A549 (cell line): Measurements from ENCODE around the gene SORD. TPM values are rescaled to one million over a fixed set of nuclear protein-coding genes. Genes with fewer than 3 reads are reported as not detected.
"Not testable (repeated sequence)": the region's sequence is repeated elsewhere in the genome, so short reads cannot be mapped to it uniquely, and the experiment has no call there.

Experiments
- ATAC-seq, 2 experiments: fragments of 200-7000 bp in 1 of 2; fragments of >200 bp in 1 of 2; cut with Nextera tagmentation in 1 of 2; cut with Tn5 transposase in 1 of 2; 3 replicates each; pipeline versions ENCODE4 v1.8.0 to v1.9.1; 2018 to 2020; ENCODE audit warnings: mild to moderate bottlenecking in 1 of 2, moderate library complexity in 1 of 2
- CTCF ChIA-PET: fragments of 300-600 bp; sonication (Branson Sonifier 250); formaldehyde crosslinking; extraction: SDS; loops from one replicate; lab custom pipeline; 2021; ENCODE audit warnings: antibody characterized with exemption, inconsistent platforms; lab: Yijun Ruan, JAX
- POLR2A ChIA-PET: fragments of 350-600 bp; formaldehyde crosslinking; extraction: SDS; loops from one replicate; lab custom pipeline; 2021; ENCODE audit warnings: antibody characterized with exemption, inconsistent platforms; lab: Yijun Ruan, JAX
- DNase-seq, 2 experiments: peaks; one replicate each; pipeline versions ENCODE4 v3.0.0 to v3.0.0-alpha.2; 2011 to 2016; ENCODE audit warnings: low read depth in 1 of 2, low spot score in 1 of 2
- FAIRE-seq: peaks from 2 replicates; lab custom pipeline; 2011; peaks lifted over from hg19 to GRCh38; lab: Jason Lieb, UNC
- H3K27ac ChIP-seq, 2 experiments: fragments of >200 bp; sonication (Bioruptor Twin); formaldehyde crosslinking; 3 replicates each; pipeline ENCODE4 v1.5.1; 2016 to 2017
- H3K4me1 ChIP-seq: fragments of >200 bp; sonication (Bioruptor Twin); formaldehyde crosslinking; 3 replicates; pipeline ENCODE4 v1.6.1; 2016
- H3K4me2 ChIP-seq: fragments of >200 bp; sonication (Bioruptor Twin); formaldehyde crosslinking; 3 replicates; pipeline ENCODE4 v1.6.1; 2016
- H3K4me3 ChIP-seq: fragments of >200 bp; sonication (Bioruptor Twin); formaldehyde crosslinking; 3 replicates; pipeline ENCODE4 v1.5.1; 2016
- H3K9me3 ChIP-seq: fragments of >200 bp; sonication (Bioruptor Twin); formaldehyde crosslinking; 3 replicates; pipeline ENCODE4 v1.6.1; 2016
- CBX2 ChIP-seq: fragments of 200-600 bp; sonication (generic); IDR thresholded peaks from 2 replicates; pipeline ENCODE4 v1.6.1; 2016; ENCODE audit warnings: low read depth, mild to moderate bottlenecking, borderline replicate concordance
- CHD4 ChIP-seq: fragments of 200-600 bp; sonication (generic); IDR thresholded peaks from 2 replicates; pipeline ENCODE4 v1.6.1; 2016; ENCODE audit warnings: antibody characterized with exemption, mild to moderate bottlenecking, borderline replicate concordance
- E2F6 ChIP-seq: IDR thresholded peaks from 2 replicates; pipeline ENCODE4 v1.6.1; 2012; ENCODE audit warnings: low read depth, borderline replicate concordance
- FOXS1 ChIP-seq: fragments of 250-450 bp; sonication (Bioruptor Pico); IDR thresholded peaks from 2 replicates; pipeline ENCODE4 v1.5.0; 2020; ENCODE audit warnings: mild to moderate bottlenecking, moderate library complexity
- GATA3 ChIP-seq: IDR thresholded peaks from 2 replicates; pipeline ENCODE4 v1.6.1; 2012; ENCODE audit warnings: borderline replicate concordance
- HOXA7 ChIP-seq: fragments of 250-450 bp; sonication (Bioruptor Pico); IDR thresholded peaks from 2 replicates; pipeline ENCODE4 v1.5.0; 2020; ENCODE audit warnings: mild to moderate bottlenecking, moderate library complexity
- HOXB5 ChIP-seq: fragments of 250-450 bp; sonication (Bioruptor Pico); IDR thresholded peaks from 2 replicates; pipeline ENCODE4 v1.5.0; 2020; ENCODE audit warnings: mild to moderate bottlenecking, moderate library complexity
- JUN ChIP-seq, 2 experiments: fragments of >200 bp; sonication (Bioruptor Twin); formaldehyde crosslinking; IDR thresholded peaks; 2 replicates in 1 of 2; 3 replicates in 1 of 2; pipeline ENCODE4 v1.6.1; 2016 to 2017
- KDM5A ChIP-seq: fragments of 200-600 bp; sonication (generic); IDR thresholded peaks from 2 replicates; pipeline ENCODE4 v1.6.1; 2016; ENCODE audit warnings: antibody characterized with exemption, mild to moderate bottlenecking
- NFE2L2 ChIP-seq: fragments of 150-350 bp; conservative IDR thresholded peaks from 2 replicates; pipeline ENCODE4 v1.6.1; 2014; ENCODE audit warnings: low read length
- PHF8 ChIP-seq: fragments of 200-600 bp; sonication (generic); IDR thresholded peaks from 2 replicates; pipeline ENCODE4 v1.6.1; 2016; ENCODE audit warnings: low read depth, mild to moderate bottlenecking, antibody characterized with exemption, moderate library complexity, borderline replicate concordance
- POLR2A ChIP-seq: IDR thresholded peaks from 2 replicates; pipeline ENCODE4 v1.6.1; 2012; ENCODE audit warnings: mild to moderate bottlenecking, low read length
- RNF2 ChIP-seq: fragments of 200-600 bp; sonication (generic); IDR thresholded peaks from 2 replicates; pipeline ENCODE4 v1.6.1; 2016; ENCODE audit warnings: low read depth, mild to moderate bottlenecking, antibody characterized with exemption, moderate library complexity, borderline replicate concordance
- SREBF2 ChIP-seq: fragments of 450-650 bp; IDR thresholded peaks from 2 replicates; pipeline ENCODE4 v1.6.1; 2014; ENCODE audit warnings: mild to moderate bottlenecking, moderate library complexity
- ZC3H11A ChIP-seq: fragments of 450-650 bp; IDR thresholded peaks from 2 replicates; pipeline ENCODE4 v1.6.1; 2014; ENCODE audit warnings: antibody characterized with exemption, mild to moderate bottlenecking
- WGBS: methylation state at CpG from one replicate; pipeline ENCODE4 v1.1.6; 2017; ENCODE audit errors: missing lambda C conversion rate; 5-methylcytosine and 5-hydroxymethylcytosine counted together
- polyA plus RNA-seq, 4 experiments: library from polyadenylated mRNA; depleted of rRNA in 3 of 4; stranded (reverse); fragments of >200 nt; fragmentation: RNase III in 1 of 4; extraction: RNeasy Plus Mini Kit Qiagen cat#74134 plus additional on column Dnase treatment in 1 of 4; gene quantifications; 2 replicates in 3 of 4; 3 replicates in 1 of 4; pipeline ENCODE4 v1.2.3, GENCODE V29; 2011 to 2017
- TF ChIP-seq, protein P1 (sequence below): fragments of 250-450 bp; sonication (Bioruptor Pico); IDR thresholded peaks from 2 replicates; pipeline ENCODE4 v1.5.0; 2021; ENCODE audit warnings: mild to moderate bottlenecking, moderate library complexity, borderline replicate concordance

The SORD gene
- polyA plus RNA-seq, 2 of the 4 experiments (the other 2 are of a cell fraction): 37.6 to 49.8 TPM

DNA sequence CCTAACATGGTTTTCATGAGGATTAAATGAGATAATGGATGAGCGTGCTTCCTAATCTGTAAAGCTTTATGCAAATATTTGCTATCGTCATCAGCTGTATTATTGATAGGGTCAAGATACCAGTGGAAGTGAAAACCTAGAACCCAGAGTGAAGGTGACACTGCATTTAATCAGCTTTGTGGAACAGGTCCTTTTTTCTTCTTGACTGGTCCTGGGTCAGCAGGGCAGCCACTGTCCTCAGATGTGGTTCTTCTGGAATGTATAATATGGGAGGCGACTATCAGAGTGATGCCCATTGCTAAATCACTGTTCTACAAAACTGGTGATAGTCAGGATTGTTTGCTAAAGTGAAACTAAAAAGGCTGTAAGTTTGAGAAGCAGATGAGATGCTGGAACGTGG, 41.4 kb downstream of the SORD start:
- FAIRE-seq: no peak
- ATAC-seq: no peak
- CTCF ChIA-PET: no interaction called here

GRCh38 chr15:45069942-45070360, 47.0 kb downstream of the SORD start:
- FAIRE-seq, POLR2A ChIA-PET, H3K27ac ChIP-seq, H3K4me2 ChIP-seq, ATAC-seq, DNase-seq, H3K9me3 ChIP-seq, H3K4me1 ChIP-seq, H3K4me3 ChIP-seq: not testable (repeated sequence)
- CTCF ChIA-PET: interaction anchor here (0.9 kb wide), 1 partner anchor 48 kb away, joined by 3 read pairs; no protein-coding TSS in a partner anchor
- 96% methylated on average over 4 of the region's 6 CpGs for WGBS

More for the DNA sequence above, 41.4 kb downstream of the SORD start:
- no peak overlapping the region for H3K27ac ChIP-seq
- no peaks in the 10 kb centered on the region for H3K4me1 ChIP-seq
- no peak overlapping the region for H3K4me3 ChIP-seq
- TF ChIP-seq E2F6 (no peak), JUN (IDR thresholded peaks at IDR 0.05) (no peak), RNF2 (no peak), POLR2A (no peak), SREBF2 (no peak), HOXB5 (CRISPR knock-in tag) (no peak), PHF8 (no peak), KDM5A (no peak), ZC3H11A (no peak), CBX2 (no peak), NFE2L2 (no peak), FOXS1 (CRISPR knock-in tag) (no peak), CHD4 (no peak), GATA3 (no peak), HOXA7 (no peak)
- TF ChIP-seq, protein P1, sequence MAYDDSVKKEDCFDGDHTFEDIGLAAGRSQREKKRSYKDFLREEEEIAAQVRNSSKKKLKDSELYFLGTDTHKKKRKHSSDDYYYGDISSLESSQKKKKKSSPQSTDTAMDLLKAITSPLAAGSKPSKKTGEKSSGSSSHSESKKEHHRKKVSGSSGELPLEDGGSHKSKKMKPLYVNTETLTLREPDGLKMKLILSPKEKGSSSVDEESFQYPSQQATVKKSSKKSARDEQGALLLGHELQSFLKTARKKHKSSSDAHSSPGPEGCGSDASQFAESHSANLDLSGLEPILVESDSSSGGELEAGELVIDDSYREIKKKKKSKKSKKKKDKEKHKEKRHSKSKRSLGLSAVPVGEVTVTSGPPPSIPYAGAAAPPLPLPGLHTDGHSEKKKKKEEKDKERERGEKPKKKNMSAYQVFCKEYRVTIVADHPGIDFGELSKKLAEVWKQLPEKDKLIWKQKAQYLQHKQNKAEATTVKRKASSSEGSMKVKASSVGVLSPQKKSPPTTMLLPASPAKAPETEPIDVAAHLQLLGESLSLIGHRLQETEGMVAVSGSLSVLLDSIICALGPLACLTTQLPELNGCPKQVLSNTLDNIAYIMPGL (CRISPR knock-in tag): no peak
- TF ChIP-seq, all 56 proteins: peak for 0
- POLR2A ChIA-PET: no interaction called here
- DNase-seq: no peak
- 95% methylated on average over 4 of the region's 4 CpGs for WGBS
- Histone ChIP-seq H3K4me2 (no peak overlapping the region), H3K9me3 (no peaks in the 10 kb centered on the region)

- FAIRE-seq, H3K9me3 ChIP-seq, DNase-seq, H3K4me2 ChIP-seq, ATAC-seq, H3K4me1 ChIP-seq, H3K4me3 ChIP-seq, POLR2A ChIA-PET, H3K27ac ChIP-seq, CTCF ChIA-PET: not testable (repeated sequence)
Observed at GRCh38 chr15:45073602-45074001, 50.6 kb downstream of the SORD start.

GRCh38 chr15:45075440-45076320, 52.7 kb downstream of the SORD start:
- ATAC-seq, H3K27ac ChIP-seq, CTCF ChIA-PET, H3K4me2 ChIP-seq, H3K9me3 ChIP-seq, POLR2A ChIA-PET, FAIRE-seq, H3K4me3 ChIP-seq, H3K4me1 ChIP-seq, DNase-seq: not testable (repeated sequence)
- 100% methylated on average over 1 of the region's 9 CpGs for WGBS

DNA sequence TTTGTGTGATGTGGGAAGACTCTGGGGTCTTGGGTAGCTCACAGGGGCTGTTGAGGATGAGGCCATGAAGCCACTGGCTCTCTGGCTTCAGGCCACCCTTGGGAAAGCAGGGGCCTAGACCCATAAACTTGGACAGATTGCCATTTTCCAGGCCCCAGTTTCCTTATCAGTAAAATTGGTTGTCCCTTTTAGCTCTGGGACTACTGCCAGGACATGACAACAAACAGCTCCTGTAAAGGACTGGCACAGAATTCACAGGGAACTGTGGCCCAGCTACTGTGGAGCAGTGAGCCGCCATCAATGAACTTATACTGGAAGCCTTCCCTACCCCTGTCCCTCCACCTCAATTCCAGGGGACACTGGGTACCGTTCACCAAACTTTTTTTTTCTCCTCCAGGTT, 54.4 kb downstream of the SORD start:
- FAIRE-seq, H3K27ac ChIP-seq, H3K4me1 ChIP-seq, H3K4me2 ChIP-seq, CTCF ChIA-PET, DNase-seq, ATAC-seq, H3K4me3 ChIP-seq, H3K9me3 ChIP-seq, POLR2A ChIA-PET: not testable (repeated sequence)
- WGBS: 94% methylated on average over 2 of the region's 2 CpGs

DNA sequence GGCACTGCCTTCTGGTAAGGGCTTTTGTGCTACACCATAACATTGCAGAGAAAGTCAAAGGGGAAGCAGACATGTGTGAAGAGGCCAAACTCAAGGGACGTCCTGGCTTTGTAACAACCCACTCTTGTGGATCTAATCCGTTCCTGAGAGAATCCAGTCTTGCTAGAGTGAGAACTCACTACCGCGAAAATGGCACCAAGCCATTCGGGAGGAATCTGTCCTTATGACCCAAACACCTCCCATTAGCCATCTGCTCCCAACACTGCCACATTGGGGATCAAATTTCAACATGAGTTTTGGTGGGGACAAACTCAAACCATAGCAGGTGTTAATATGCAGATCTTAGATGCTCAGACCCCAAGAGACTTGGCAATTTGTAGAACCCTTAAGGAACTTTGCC, 56.2 kb downstream of the SORD start:
- CTCF ChIA-PET, DNase-seq, ATAC-seq, H3K4me3 ChIP-seq, POLR2A ChIA-PET, H3K27ac ChIP-seq, FAIRE-seq, H3K4me2 ChIP-seq, H3K9me3 ChIP-seq, H3K4me1 ChIP-seq: not testable (repeated sequence)
- 77% methylated on average over 5 of the region's 5 CpGs for WGBS

DNA sequence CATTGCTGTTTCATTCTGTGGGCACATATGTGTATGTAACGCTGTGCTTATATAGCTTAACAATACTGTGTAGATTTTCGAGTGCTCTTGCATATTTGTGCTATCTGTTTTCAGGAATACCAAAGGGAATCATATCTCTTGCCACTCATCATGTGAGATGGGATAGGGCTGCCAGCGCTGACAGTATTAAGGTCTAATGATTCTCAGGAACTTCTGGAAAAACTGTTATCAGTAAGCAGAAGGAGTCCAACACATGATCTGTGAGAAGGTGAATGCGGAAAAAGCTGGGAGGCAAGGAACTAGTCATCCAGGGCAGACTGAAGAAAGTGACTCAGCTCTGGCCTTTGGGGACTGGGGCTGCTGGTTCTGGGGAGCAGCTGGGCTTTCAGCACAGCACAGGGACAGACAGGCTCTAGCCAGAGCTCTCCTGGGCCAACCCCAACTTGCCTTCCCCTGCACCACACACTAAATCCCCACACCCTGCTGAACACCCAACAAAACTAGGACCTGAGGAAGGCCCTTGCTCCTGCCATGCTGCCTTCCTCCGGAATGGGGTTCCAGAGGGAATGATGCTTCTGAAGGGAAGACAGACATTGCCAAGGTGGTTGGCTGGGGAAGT, 56.7 kb downstream of the SORD start:
- FAIRE-seq, H3K27ac ChIP-seq: not testable (repeated sequence)

More for the DNA sequence above, 56.7 kb downstream of the SORD start:
- H3K4me1 ChIP-seq, ATAC-seq, POLR2A ChIA-PET, H3K9me3 ChIP-seq, H3K4me3 ChIP-seq, CTCF ChIA-PET, DNase-seq, H3K4me2 ChIP-seq: not testable (repeated sequence)
- WGBS: 85% methylated on average over 4 of the region's 5 CpGs
